HEK293 (cell line): Measurements from ENCODE around the gene PLP2.

Experiments
- CTCF ChIA-PET: fragments of 350-600 bp; formaldehyde crosslinking; extraction: SDS; loops from one replicate; lab custom pipeline; 2021; ENCODE audit warnings: antibody characterized with exemption; lab: Yijun Ruan, JAX
- POLR2A ChIA-PET: fragments of 300-600 bp; formaldehyde crosslinking; extraction: SDS; loops from one replicate; lab custom pipeline; 2020; ENCODE audit warnings: antibody characterized with exemption, inconsistent platforms; lab: Yijun Ruan, JAX
- H3K27ac ChIP-seq: fragments of 200-500 bp; sonication (Bioruptor generic); 2 replicates; pipeline ENCODE4 v1.5.1; 2014; ENCODE audit warnings: low read depth, low read length, control low read depth, inconsistent platforms; ENCODE audit errors: extremely low read depth
- H3K36me3 ChIP-seq, 2 experiments: fragments of 200-500 bp in 1 of 2; sonication (Bioruptor generic) in 1 of 2; 1 replicate in 1 of 2; 2 replicates in 1 of 2; pipeline ENCODE4 v1.5.1; 2014 to 2017; ENCODE audit warnings: inconsistent platforms in 2 of 2, low read length in 2 of 2; ENCODE audit not compliant: control insufficient read depth in 2 of 2, insufficient read depth in 1 of 2
- H3K4me1 ChIP-seq: fragments of 200-500 bp; sonication (Bioruptor generic); 2 replicates; pipeline ENCODE4 v1.5.1; 2014; ENCODE audit warnings: mild to moderate bottlenecking, low read length, inconsistent platforms; ENCODE audit not compliant: control insufficient read depth, insufficient read depth
- H3K4me3 ChIP-seq: 2 replicates; pipeline ENCODE4 v1.5.1; 2011; ENCODE audit warnings: low read depth, mild to moderate bottlenecking, control low read depth, low read length, moderate library complexity
- H3K9me3 ChIP-seq: fragments of 200-500 bp; sonication (Bioruptor generic); 2 replicates; pipeline ENCODE4 v1.5.1; 2014; ENCODE audit warnings: low read depth, low read length, inconsistent platforms; ENCODE audit not compliant: control insufficient read depth, insufficient read depth
- BCL11B ChIP-seq: fragments of 450-650 bp; formaldehyde crosslinking; IDR thresholded peaks from 2 replicates; pipeline ENCODE4 v1.5.1; 2016; ENCODE audit warnings: low read depth, missing biosample characterization, missing genetic modification characterization
- FEZF1 ChIP-seq: fragments of 450-650 bp; formaldehyde crosslinking; IDR thresholded peaks from 2 replicates; pipeline ENCODE4 v1.5.1; 2016; ENCODE audit warnings: missing biosample characterization, missing genetic modification characterization
- GLIS2 ChIP-seq: fragments of 450-650 bp; formaldehyde crosslinking; IDR thresholded peaks from 2 replicates; pipeline ENCODE4 v1.5.1; 2016; ENCODE audit warnings: missing biosample characterization, missing genetic modification characterization
- HOXD13 ChIP-seq: sonication (generic); formaldehyde crosslinking; IDR thresholded peaks from 2 replicates; pipeline ENCODE4 v1.8.0; 2022; ENCODE audit warnings: missing genetic modification reagents, borderline replicate concordance
- KLF1 ChIP-seq: fragments of 450-650 bp; formaldehyde crosslinking; IDR thresholded peaks from 2 replicates; pipeline ENCODE4 v1.5.1; 2016; ENCODE audit warnings: missing biosample characterization, missing genetic modification characterization
- KLF9 ChIP-seq: fragments of 450-650 bp; formaldehyde crosslinking; IDR thresholded peaks from 2 replicates; pipeline ENCODE4 v1.5.1; 2016; ENCODE audit warnings: missing biosample characterization, missing genetic modification characterization, low read depth
- MEIS1 ChIP-seq: sonication (generic); formaldehyde crosslinking; IDR thresholded peaks from 2 replicates; pipeline ENCODE4 v1.8.1; 2022; ENCODE audit warnings: missing genetic modification reagents, mild to moderate bottlenecking, borderline replicate concordance
- OSR2 ChIP-seq: fragments of 450-650 bp; formaldehyde crosslinking; IDR thresholded peaks from 2 replicates; pipeline ENCODE4 v1.5.1; 2016; ENCODE audit warnings: missing biosample characterization, missing genetic modification characterization
- PATZ1 ChIP-seq: fragments of 450-650 bp; formaldehyde crosslinking; IDR thresholded peaks from 2 replicates; pipeline ENCODE4 v1.5.1; 2016; ENCODE audit warnings: missing biosample characterization, missing genetic modification characterization
- SP2 ChIP-seq: fragments of 450-650 bp; formaldehyde crosslinking; IDR thresholded peaks from 2 replicates; pipeline ENCODE4 v1.5.1; 2016; ENCODE audit warnings: missing biosample characterization, missing genetic modification characterization
- SP3 ChIP-seq: fragments of 450-650 bp; formaldehyde crosslinking; IDR thresholded peaks from 2 replicates; pipeline ENCODE4 v1.5.1; 2016; ENCODE audit warnings: missing biosample characterization, missing genetic modification characterization
- YY1 ChIP-seq: fragments of 450-650 bp; formaldehyde crosslinking; IDR thresholded peaks from 2 replicates; pipeline ENCODE4 v1.5.1; 2018; ENCODE audit warnings: missing biosample characterization, missing genetic modification characterization
- YY2 ChIP-seq: fragments of 450-650 bp; formaldehyde crosslinking; IDR thresholded peaks from 2 replicates; pipeline ENCODE4 v1.5.1; 2016; ENCODE audit warnings: missing biosample characterization, missing genetic modification characterization
- ZBTB17 ChIP-seq: fragments of 450-650 bp; formaldehyde crosslinking; IDR thresholded peaks from 2 replicates; pipeline ENCODE4 v1.5.1; 2016; ENCODE audit warnings: missing biosample characterization, missing genetic modification characterization
- ZBTB8A ChIP-seq: fragments of 450-650 bp; formaldehyde crosslinking; IDR thresholded peaks from 2 replicates; pipeline ENCODE4 v1.5.1; 2016; ENCODE audit warnings: missing biosample characterization, missing genetic modification characterization
- ZEB2 ChIP-seq: fragments of 450-650 bp; formaldehyde crosslinking; IDR thresholded peaks from 2 replicates; pipeline ENCODE4 v1.5.1; 2016; ENCODE audit warnings: missing biosample characterization, missing genetic modification characterization
- ZNF114 ChIP-seq: fragments of 450-650 bp; formaldehyde crosslinking; IDR thresholded peaks from 2 replicates; pipeline ENCODE4 v1.5.0; 2017; ENCODE audit warnings: missing biosample characterization, missing genetic modification characterization
- ZNF214 ChIP-seq: fragments of 450-650 bp; formaldehyde crosslinking; IDR thresholded peaks from 2 replicates; pipeline ENCODE4 v1.5.1; 2017; ENCODE audit warnings: missing biosample characterization, mild to moderate bottlenecking, missing genetic modification characterization, borderline replicate concordance
- ZNF24 ChIP-seq: fragments of 450-650 bp; formaldehyde crosslinking; IDR thresholded peaks from 2 replicates; pipeline ENCODE4 v1.5.1; 2016; ENCODE audit warnings: missing biosample characterization, missing genetic modification characterization
- ZNF362 ChIP-seq: fragments of 450-650 bp; formaldehyde crosslinking; IDR thresholded peaks from 2 replicates; pipeline ENCODE4 v1.5.1; 2016; ENCODE audit warnings: missing biosample characterization, missing genetic modification characterization
- ZNF366 ChIP-seq: fragments of 450-650 bp; formaldehyde crosslinking; conservative IDR thresholded peaks from 2 replicates; pipeline ENCODE4 v1.5.1; 2016; ENCODE audit warnings: missing biosample characterization, missing genetic modification characterization
- ZNF398 ChIP-seq: fragments of 450-650 bp; formaldehyde crosslinking; IDR thresholded peaks from 2 replicates; pipeline ENCODE4 v1.5.1; 2017; ENCODE audit warnings: missing biosample characterization, missing genetic modification characterization
- ZNF561 ChIP-seq: fragments of 450-650 bp; IDR thresholded peaks from 2 replicates; pipeline ENCODE4 v1.5.1; 2018; ENCODE audit warnings: missing biosample characterization, missing genetic modification characterization, borderline replicate concordance
- ZNF580 ChIP-seq: fragments of 450-650 bp; formaldehyde crosslinking; IDR thresholded peaks from 2 replicates; pipeline ENCODE4 v1.5.1; 2016; ENCODE audit warnings: missing biosample characterization, missing genetic modification characterization
- ZNF600 ChIP-seq: fragments of 450-650 bp; formaldehyde crosslinking; IDR thresholded peaks from 2 replicates; pipeline ENCODE4 v1.5.1; 2016; ENCODE audit warnings: missing biosample characterization, missing genetic modification characterization
- ZNF629 ChIP-seq: fragments of 450-650 bp; formaldehyde crosslinking; IDR thresholded peaks from 2 replicates; pipeline ENCODE4 v1.5.1; 2017; ENCODE audit warnings: missing biosample characterization, missing genetic modification characterization
- ZNF785 ChIP-seq: fragments of 450-650 bp; formaldehyde crosslinking; IDR thresholded peaks from 2 replicates; pipeline ENCODE4 v1.5.1; 2016; ENCODE audit warnings: missing biosample characterization, missing genetic modification characterization
- ZXDB ChIP-seq: fragments of 450-650 bp; formaldehyde crosslinking; IDR thresholded peaks from 2 replicates; pipeline ENCODE4 v1.5.1; 2016; ENCODE audit warnings: missing biosample characterization, missing genetic modification characterization
- TF ChIP-seq, protein P1 (sequence below): fragments of 450-650 bp; formaldehyde crosslinking; IDR thresholded peaks from 2 replicates; pipeline ENCODE4 v1.5.1; 2016; ENCODE audit warnings: missing biosample characterization, missing genetic modification characterization

The PLP2 gene

DNA sequence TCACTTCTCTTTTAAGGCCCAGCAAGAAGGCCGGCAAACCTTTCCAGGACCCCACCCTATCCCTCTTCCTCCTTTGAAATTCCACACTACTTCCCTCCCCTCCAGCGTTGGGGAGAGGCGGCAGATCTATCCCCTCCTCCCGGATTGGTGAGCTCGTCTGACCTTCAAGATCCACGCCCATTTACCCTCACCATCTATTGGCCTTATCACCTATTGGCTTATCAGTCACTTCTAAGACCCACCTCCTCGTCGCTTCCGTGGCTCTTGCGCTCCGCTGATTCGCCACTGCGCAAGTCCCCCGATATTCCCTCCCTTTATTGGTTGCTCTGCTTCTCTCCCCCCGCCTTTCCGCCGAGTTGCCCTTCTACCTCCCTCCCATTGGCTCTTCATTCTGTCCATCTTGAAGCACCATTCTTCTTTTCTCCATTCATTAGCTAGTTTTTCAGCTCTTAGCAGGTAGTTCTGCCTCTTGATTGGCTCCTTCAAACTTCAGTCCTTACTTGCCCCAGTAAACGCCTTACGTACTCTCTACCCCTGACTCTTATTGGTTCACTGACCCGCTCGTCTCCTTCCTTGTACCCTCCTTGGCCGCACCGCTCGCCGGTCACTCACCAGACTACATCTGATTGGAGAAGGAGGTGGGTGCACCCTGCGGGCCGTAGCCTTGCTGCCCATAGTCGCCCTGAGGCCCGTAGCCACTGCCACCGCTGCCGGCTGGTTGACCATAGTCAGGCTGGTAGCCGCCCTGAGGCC lies 19.3 kb downstream of the PLP2 start:
- H3K4me3 ChIP-seq = peak overlapping the region; percentile 70
- ChIA-PET CTCF (interaction anchor here (0.5 to 1.2 kb wide), 7 partner anchors 18 to 655 kb away, joined by 3 to 4 read pairs (median 4); no protein-coding TSS in a partner anchor), POLR2A (interaction anchor here (0.7 to 2.0 kb wide), 31 partner anchors 9 to 453 kb away, joined by 3 to 31 read pairs (median 4); partner anchors contain the start of genes CCDC22, GRIPAP1, HDAC6 and OTUD5)
- peak overlapping the region; percentile 83 for H3K27ac ChIP-seq
- H3K4me1 ChIP-seq = peaks cover 2% of the 10 kb centered on the region; the same call in 1 of the 2 replicates
- H3K36me3 ChIP-seq = no peaks in the 10 kb centered on the region
- no peaks in the 10 kb centered on the region for H3K9me3 ChIP-seq
- peak; percentile 87 for TF ChIP-seq ZNF600 (tag by site-specific recombination)
- TF ChIP-seq, protein P1, sequence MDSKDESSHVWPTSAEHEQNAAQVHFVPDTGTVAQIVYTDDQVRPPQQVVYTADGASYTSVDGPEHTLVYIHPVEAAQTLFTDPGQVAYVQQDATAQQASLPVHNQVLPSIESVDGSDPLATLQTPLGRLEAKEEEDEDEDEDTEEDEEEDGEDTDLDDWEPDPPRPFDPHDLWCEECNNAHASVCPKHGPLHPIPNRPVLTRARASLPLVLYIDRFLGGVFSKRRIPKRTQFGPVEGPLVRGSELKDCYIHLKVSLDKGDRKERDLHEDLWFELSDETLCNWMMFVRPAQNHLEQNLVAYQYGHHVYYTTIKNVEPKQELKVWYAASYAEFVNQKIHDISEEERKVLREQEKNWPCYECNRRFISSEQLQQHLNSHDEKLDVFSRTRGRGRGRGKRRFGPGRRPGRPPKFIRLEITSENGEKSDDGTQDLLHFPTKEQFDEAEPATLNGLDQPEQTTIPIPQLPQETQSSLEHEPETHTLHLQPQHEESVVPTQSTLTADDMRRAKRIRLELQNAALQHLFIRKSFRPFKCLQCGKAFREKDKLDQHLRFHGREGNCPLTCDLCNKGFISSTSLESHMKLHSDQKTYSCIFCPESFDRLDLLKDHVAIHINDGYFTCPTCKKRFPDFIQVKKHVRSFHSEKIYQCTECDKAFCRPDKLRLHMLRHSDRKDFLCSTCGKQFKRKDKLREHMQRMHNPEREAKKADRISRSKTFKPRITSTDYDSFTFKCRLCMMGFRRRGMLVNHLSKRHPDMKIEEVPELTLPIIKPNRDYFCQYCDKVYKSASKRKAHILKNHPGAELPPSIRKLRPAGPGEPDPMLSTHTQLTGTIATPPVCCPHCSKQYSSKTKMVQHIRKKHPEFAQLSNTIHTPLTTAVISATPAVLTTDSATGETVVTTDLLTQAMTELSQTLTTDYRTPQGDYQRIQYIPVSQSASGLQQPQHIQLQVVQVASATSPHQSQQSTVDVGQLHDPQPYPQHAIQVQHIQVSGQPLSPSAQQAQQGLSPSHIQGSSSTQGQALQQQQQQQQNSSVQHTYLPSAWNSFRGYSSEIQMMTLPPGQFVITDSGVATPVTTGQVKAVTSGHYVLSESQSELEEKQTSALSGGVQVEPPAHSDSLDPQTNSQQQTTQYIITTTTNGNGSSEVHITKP = peak; percentile 98
- no peak for TF ChIP-seq YY1
- TF ChIP-seq ZNF214 (tag by site-specific recombination) = no peak
- TF ChIP-seq SP3 = peak; percentile 95
- peak; percentile 88 for TF ChIP-seq ZNF362
- TF ChIP-seq MEIS1 (CRISPR knock-in tag) = no peak
- peak; percentile 100 for TF ChIP-seq ZNF366 (tag by site-specific recombination)
- 0 out of 2 replicates have a peak, but pooled peaks have one; percentile 12 for TF ChIP-seq FEZF1 (tag by site-specific recombination)
- 0 out of 2 replicates have a peak, but pooled peaks have one; percentile 61 for TF ChIP-seq BCL11B (tag by site-specific recombination)
- 0 out of 2 replicates have a peak, but pooled peaks have one; percentile 51 for TF ChIP-seq GLIS2 (tag by site-specific recombination)
- TF ChIP-seq ZNF561 (tag by site-specific recombination) = 0 out of 2 replicates have a peak, but pooled peaks have one; percentile 29
- TF ChIP-seq ZEB2 = no peak; the same call in 1 of the 2 replicates
- TF ChIP-seq KLF1 (tag by site-specific recombination) = peak; percentile 78
- TF ChIP-seq SP2 (tag by site-specific recombination) = peak; percentile 99
- TF ChIP-seq ZNF785 (tag by site-specific recombination) = no peak
- peak; percentile 85 for TF ChIP-seq PATZ1
- peak; percentile 87 for TF ChIP-seq ZNF398 (tag by site-specific recombination)
- TF ChIP-seq ZXDB (tag by site-specific recombination) = peak; percentile 73
- no peak for TF ChIP-seq YY2 (tag by site-specific recombination)
- TF ChIP-seq ZNF580 (tag by site-specific recombination) = peak; percentile 81; the same call in 1 of the 2 replicates
- TF ChIP-seq HOXD13 (CRISPR knock-in tag) = peak; percentile 70; the same call in 1 of the 2 replicates
- TF ChIP-seq ZNF114 (tag by site-specific recombination) = no peak
- peak; percentile 27; the same call in 1 of the 2 replicates for TF ChIP-seq OSR2
- 0 out of 2 replicates have a peak, but pooled peaks have one; percentile 39 for TF ChIP-seq ZNF24 (tag by site-specific recombination)
- TF ChIP-seq ZNF629 (tag by site-specific recombination) = peak; percentile 70
- peak; percentile 63 for TF ChIP-seq ZBTB17 (tag by site-specific recombination)
- peak; percentile 83 for TF ChIP-seq KLF9 (tag by site-specific recombination)
- TF ChIP-seq ZBTB8A = no peak; the same call in 1 of the 2 replicates
